Epidermal melanocyte (primary cell): ENCODE data around the gene ANO5.
"Not testable (repeated sequence)": the region's sequence is repeated elsewhere in the genome, so short reads cannot be mapped to it uniquely, and the experiment has no call there.

ENCODE experiments used
- DNase-seq: peaks from one replicate; pipeline ENCODE4 v3.0.0; 2011; ENCODE audit warnings: low spot score; ENCODE audit not compliant: insufficient read length

Gene ANO5

DNA sequence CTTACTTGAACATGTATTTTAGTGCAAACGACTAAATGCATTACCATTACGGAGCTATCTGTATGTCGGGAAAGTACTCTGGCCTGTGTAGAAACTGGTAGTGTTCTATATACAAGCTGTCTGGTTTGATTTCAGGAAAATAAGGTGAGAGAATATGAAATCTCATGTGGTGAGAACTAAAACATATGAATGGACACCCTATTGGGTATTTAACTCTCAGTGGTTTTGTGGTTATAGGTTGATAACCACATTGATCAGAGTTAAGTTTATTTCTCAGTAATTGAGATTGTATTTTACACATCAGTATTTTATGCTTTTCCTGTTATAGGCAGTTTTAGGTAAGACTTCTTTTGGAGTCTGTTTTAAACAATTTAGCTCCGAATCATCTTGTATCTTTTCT, 10.4 kb downstream of the ANO5 start:
- DNase-seq, result no peak

- no peak for DNase-seq
Measured at GRCh38 chr11:22207162-22207561, 14.3 kb downstream of the ANO5 start.

DNA sequence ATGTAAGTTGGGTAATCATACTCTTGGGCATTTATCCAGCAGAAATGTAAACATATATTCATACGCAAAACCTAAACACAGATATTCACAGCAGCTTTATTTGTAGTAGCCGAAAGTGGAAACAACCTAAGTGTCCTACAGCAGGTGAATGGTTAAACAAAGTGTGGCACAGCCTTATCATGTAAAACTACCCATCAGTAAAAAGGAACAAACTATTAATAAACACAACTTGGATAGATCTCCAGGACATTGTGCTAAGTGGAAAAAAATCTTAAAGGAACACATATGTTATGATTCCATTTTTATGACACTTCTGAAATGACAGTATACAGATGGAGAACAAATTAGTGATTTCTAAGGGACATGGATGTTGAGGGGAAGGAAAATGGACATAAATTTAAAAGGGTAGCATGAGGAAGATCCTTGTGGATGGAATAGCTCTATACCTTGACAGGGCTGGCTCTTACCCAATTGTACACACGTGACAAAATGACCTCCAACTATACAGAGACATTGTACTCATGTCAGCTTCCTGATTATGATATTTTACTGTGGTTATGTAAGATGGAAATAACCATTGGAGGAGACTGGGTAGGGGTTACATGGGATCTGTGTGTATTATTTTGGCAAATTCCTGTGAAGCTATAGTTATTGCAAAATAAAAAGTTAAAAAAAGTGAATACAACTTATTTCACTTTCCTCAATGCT, 15.4 kb downstream of the ANO5 start:
- DNase-seq, result no peak

DNA sequence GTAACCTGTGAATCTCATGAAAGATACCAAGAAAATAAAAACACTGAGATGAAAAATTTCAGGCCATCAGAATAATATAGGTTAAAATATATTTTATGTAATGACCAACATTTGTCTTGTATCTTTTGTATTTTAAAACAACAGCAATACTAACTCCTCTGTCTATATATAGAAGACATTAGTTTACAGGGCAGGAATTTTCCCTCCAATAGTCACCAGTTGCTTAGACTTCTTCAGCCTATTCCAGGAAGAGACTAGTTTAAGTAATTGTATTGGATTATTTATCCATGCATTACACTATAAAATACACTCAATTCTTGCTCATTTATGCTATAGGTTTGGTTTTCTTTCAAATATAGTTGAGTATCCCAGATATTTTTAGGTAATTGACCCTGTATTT, 24.1 kb downstream of the ANO5 start:
- no peak for DNase-seq

DNA sequence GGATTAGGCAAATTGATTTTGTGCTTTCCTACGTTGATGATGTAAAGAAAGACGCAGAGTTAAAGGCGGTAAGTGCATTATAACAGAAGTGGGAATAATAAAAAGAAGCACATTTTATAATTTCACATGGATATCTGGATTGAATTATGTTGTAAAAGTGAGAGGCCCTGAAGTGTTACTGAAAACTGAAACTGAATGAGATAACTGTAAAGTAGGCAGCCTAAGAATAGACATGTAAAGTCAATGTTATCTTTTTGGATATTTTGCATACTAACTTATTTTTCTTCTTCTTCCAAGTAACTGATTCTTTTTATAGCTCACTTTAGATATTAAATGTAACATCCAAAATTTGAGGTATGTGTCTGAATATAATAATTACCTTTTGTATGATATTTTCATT, 28.3 kb downstream of the ANO5 start:
- DNase-seq, result no peak

- DNase-seq, result no peak
Measured at GRCh38 chr11:22225190-22225589, 32.3 kb downstream of the ANO5 start.

GRCh38 chr11:22234743-22235142, 41.9 kb downstream of the ANO5 start:
- no peak for DNase-seq

DNA sequence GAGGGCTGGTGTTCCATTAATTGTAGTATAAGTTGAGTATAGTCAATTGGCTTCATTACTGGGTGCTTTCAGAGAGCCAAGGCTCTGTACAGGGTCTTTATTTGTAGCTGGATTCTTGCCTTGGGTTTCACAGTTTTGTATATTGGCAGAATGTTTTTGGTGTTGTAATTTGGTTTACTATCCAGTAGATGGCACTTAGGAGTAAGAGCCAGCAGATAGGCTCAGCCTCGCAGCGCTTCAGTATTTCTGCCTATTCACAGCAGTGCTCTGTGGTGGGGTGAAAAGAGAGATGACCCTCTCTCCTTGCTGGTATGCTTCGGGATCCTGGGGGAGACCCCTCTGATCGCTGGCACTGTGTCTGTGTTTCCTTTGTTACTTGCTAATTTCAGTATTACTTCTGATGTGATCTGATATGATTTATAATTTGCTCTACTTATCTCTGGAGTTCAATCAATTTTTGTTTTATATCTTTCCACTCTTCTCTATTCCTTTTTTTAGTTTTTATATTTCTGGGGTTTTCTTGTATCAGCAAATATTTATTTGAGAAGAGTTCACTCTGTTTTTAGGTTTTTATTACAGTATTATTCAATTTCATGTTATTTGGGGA, 52.2 kb downstream of the ANO5 start:
- no peak for DNase-seq

- no peak for DNase-seq
Measured at GRCh38 chr11:22246992-22247391, 54.1 kb downstream of the ANO5 start.

DNA sequence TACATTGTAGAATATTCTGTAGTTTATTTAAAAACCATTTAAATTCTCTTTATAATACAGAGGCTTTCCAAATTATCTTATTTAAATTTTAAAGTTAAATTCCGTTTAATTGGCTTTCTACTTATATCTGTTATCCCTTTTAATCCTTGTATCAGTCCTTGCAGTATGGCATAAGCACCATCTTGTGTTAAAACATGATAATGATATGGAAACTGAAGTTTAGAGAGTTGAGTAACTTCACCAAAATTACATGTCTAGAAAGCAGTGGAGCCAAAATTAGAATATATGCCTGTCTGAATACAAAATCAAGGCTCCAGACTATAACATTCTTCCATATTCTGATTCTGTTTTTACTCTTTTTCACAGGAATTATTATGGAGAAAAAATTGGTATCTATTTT, 57.0 kb downstream of the ANO5 start:
- no peak for DNase-seq

- no peak for DNase-seq
Measured at GRCh38 chr11:22256876-22257275, 64.0 kb downstream of the ANO5 start.

GRCh38 chr11:22263613-22264012, 70.7 kb downstream of the ANO5 start:
- no peak for DNase-seq

GRCh38 chr11:22268983-22269624, 76.2 kb downstream of the ANO5 start:
- DNase-seq, result not testable (repeated sequence)

DNA sequence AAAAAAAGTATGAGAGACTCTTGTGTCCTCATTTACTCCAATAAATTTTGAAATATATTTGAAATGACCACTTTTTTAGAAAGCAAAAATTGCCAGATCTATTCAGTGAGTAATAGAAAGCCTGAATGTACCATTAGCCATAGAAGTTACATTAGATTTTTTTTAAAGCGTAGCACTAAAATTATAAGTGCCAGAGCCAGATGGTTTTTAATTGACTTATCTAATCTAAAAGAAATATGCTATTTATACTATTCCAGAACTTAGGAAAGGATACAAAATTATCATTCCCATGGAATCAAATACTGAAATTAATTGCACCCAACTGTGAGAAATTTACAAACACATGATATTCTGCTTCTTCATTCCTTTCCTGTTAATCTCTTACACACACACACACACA, 80.9 kb downstream of the ANO5 start:
- no peak for DNase-seq

GRCh38 chr11:22275600-22275999, 82.7 kb downstream of the ANO5 start:
- DNase-seq, result no peak

DNA sequence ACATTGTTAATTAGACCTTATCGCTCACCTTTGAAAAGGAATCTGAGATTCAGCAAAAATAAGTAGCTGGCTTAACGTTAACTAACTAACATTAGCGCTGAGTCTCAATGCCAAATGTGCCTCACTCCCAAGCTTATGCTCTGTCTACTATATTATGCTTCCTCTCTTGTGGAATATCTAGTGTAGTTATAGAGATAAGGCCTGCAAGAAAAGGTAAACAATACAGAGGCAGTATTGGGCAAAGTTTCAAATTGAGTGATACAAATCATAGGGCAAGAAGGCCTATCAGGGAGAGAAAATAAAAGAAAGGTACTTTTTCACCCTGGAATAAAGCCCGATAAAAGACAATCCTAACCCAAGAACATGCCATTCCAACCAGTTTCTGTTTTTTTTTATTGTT, 83.7 kb downstream of the ANO5 start:
- DNase-seq, result no peak

- not testable (repeated sequence) for DNase-seq
Measured at GRCh38 chr11:22284991-22285390, 92.1 kb downstream of the ANO5 start.

DNA sequence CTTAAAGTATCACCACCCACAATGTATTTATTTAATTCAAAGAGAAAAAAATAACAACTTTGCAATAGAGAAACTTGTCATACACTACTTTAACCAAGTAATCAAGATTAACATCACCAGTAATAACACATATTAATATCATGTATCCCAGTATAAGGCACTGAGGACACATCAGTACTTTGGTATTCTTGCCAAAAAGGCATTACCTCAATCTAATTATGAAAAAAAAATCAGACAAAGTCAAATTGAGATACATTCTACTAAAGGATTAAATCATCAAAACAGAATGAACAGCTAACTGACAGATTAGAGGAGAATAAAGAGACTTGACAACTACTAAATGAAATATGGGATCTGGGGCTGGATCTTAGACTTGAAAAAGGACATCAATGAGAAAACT, 109.5 kb downstream of the ANO5 start:
- no peak for DNase-seq

GRCh38 chr11:22304337-22304961, 111.6 kb downstream of the ANO5 start:
- no peak for DNase-seq

GRCh38 chr11:22317656-22318055, 124.8 kb downstream of the ANO5 start:
- DNase-seq, result no peak

GRCh38 chr11:22331771-22332170, 138.9 kb downstream of the ANO5 start:
- DNase-seq, result no peak
